Lower lobe of right lung (tissue), 2 donors: ENCODE results near the gene CDK13. TPM values are rescaled to one million over a fixed set of nuclear protein-coding genes. Genes with fewer than 3 reads are reported as not detected.
"Not testable (repeated sequence)": the region's sequence is repeated elsewhere in the genome, so short reads cannot be mapped to it uniquely, and the experiment has no call there.

Source experiments
- ATAC-seq, 2 donors: fragments of 200-7000 bp; cut with Tn5 transposase; one replicate each; pipeline ENCODE4 v1.9.1; 2020 to 2022; ENCODE audit warnings: mild to moderate bottlenecking in 2 of 2, moderate library complexity in 2 of 2
- DNase-seq: peaks from one replicate; pipeline ENCODE4 v3.0.0-alpha.2; 2020
- H3K27ac ChIP-seq: fragments of 200-600 bp; one replicate; pipeline ENCODE4 v1.8.0; 2022
- H3K27me3 ChIP-seq: fragments of 200-600 bp; one replicate; pipeline ENCODE4 v1.8.0; 2022; ENCODE audit warnings: low read depth
- H3K36me3 ChIP-seq: fragments of 200-600 bp; one replicate; pipeline ENCODE4 v1.8.0; 2022; ENCODE audit warnings: mild to moderate bottlenecking
- H3K4me1 ChIP-seq: fragments of 200-600 bp; one replicate; pipeline ENCODE4 v1.8.0; 2022
- H3K4me3 ChIP-seq: fragments of 200-600 bp; one replicate; pipeline ENCODE4 v1.8.0; 2022; ENCODE audit warnings: mild to moderate bottlenecking
- H3K9me3 ChIP-seq: fragments of 200-600 bp; one replicate; pipeline ENCODE4 v1.8.0; 2022
- CTCF ChIP-seq: fragments of 200-600 bp; IDR thresholded peaks from one replicate; pipeline ENCODE4 v1.8.0; 2022; ENCODE audit warnings: antibody characterized with exemption, mild to moderate bottlenecking
- intact Hi-C: fragments of 100-400 bp; cut with DNase I; formaldehyde crosslinking; loops from one replicate; pipeline ENCODE4 v1.11.0; 2022
- total RNA-seq: library from RNA; stranded (reverse); fragmentation: NEBNext Ultra II Directional; extraction: Animal tissue kit (Norgen Biotek cat#: 25700); gene quantifications from one replicate; pipeline ENCODE4 v1.2.1, GENCODE V29; 2021
- donor health status: DM: no; HTN: yes; CAD: no; lungs with severe emphysema.

CDK13 gene
- total RNA-seq, 1 donor from 2014 or later: 53.2 TPM

DNA sequence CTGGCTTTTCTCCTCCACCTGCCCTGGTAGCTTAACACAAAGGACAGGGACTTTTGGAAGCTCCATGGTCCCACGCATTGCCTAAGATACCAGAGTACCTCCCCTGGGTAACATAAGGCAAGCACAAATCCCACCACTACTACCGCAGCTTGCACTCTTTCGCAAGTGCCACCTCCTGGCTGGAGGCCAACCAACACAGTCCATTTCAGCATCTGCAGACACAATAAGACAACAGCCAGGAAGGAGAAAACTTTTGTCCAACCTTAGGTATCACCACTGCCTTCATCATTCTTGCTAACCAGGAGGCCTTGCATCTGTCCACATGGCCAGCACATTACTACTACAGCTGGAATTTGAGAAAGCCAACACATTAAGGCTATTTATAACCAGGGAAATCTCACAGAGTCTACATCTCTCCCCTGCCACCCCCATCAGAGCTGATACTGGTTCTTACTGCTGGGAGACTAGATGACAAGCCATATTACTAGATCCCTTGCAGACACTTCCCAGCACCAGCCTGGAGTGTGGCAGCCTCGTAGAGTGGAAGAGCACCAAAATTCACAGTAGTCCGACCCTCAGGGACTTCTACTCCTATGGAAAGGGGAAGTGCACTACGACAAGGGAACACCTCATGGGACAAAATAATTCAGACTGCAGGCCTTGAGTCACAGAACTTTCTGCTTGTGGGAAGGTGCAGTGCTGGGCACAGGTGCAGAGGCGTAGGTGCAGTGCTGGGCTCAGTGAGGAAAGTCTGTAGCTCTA is 39.8 kb upstream of the CDK13 start:
- intact Hi-C loops: no loop called here
- Histone ChIP-seq H3K4me3 (no peak overlapping the region), H3K27ac (no peak overlapping the region), H3K27me3 (no peaks in the 10 kb centered on the region), H3K4me1 (no peaks in the 10 kb centered on the region), H3K9me3 (peaks cover 3% of the 10 kb centered on the region), H3K36me3 (no peaks in the 10 kb centered on the region)
- DNase-seq (no peak), ATAC-seq (no peak)
- no peak for TF ChIP-seq CTCF

DNA sequence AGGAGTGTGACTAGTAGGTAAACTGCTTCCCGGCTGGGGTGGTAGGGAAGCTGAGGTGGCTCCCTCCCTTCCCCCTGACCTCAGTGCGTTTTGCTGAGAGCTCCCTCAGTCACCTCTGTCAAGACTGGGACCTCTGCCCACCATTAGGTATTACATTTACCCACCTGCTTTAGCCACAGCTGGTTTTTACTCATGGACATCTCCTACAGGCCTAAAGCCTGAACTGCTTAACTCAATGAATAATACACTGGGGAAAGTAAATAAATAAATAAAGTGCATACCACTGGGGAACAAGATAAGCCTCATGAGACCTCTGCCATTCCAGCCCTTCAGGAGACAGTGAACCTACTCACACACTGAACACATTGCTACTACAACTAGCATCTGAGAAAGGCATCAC is 38.9 kb upstream of the CDK13 start:
- Histone ChIP-seq H3K4me3 (no peak overlapping the region), H3K9me3 (peaks cover 3% of the 10 kb centered on the region), H3K27me3 (no peaks in the 10 kb centered on the region), H3K36me3 (no peaks in the 10 kb centered on the region), H3K4me1 (no peaks in the 10 kb centered on the region), H3K27ac (no peak overlapping the region)
- intact Hi-C loops: no loop called here
- DNase-seq (no peak), ATAC-seq (no peak)
- no peak for TF ChIP-seq CTCF

GRCh38 chr7:39915847-39916246 is 34.2 kb upstream of the CDK13 start:
- DNase-seq, H3K4me3 ChIP-seq, H3K27me3 ChIP-seq, ATAC-seq, intact Hi-C loops, H3K4me1 ChIP-seq, H3K36me3 ChIP-seq, H3K9me3 ChIP-seq, H3K27ac ChIP-seq: not testable (repeated sequence)

DNA sequence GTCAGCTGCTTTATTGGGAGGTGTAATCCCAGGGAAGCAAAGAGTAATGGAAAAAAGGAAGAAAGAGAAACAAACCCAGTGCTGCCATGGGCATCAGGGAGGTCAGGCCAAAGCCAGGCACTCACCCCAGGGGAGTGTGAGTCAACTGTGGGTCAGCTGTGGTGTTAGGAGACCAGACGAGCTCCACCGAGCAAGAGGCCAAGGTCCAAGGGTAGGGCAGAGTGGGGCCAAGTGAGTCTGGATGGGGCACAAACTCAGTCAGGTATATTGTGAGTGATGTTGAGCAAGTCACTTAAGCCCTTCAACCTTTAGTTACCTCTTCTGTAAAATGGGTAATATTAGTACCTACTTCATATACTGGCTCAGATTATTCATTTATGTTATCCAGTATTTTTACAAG is 30.4 kb upstream of the CDK13 start:
- ATAC-seq (no peak), DNase-seq (no peak)
- Histone ChIP-seq H3K36me3 (no peaks in the 10 kb centered on the region), H3K27ac (no peak overlapping the region), H3K9me3 (no peaks in the 10 kb centered on the region), H3K4me3 (no peak overlapping the region), H3K27me3 (no peaks in the 10 kb centered on the region), H3K4me1 (no peaks in the 10 kb centered on the region)
- TF ChIP-seq CTCF: no peak
- intact Hi-C loops: no loop called here

GRCh38 chr7:39921506-39922175 is 28.4 kb upstream of the CDK13 start:
- intact Hi-C loops: no loop called here

More at GRCh38 chr7:39921506-39922175, 28.4 kb upstream of the CDK13 start:
- H3K36me3 ChIP-seq: no peaks in the 10 kb centered on the region
- H3K4me3 ChIP-seq: no peak overlapping the region
- H3K4me1 ChIP-seq: no peaks in the 10 kb centered on the region
- H3K9me3 ChIP-seq: no peaks in the 10 kb centered on the region
- H3K27me3 ChIP-seq: no peaks in the 10 kb centered on the region
- no peak for TF ChIP-seq CTCF
- ATAC-seq (no peak), DNase-seq (no peak)
- H3K27ac ChIP-seq: no peak overlapping the region
